ENCODE data around the gene SLC44A1.

Gene SLC44A1

GRCh38 chr9:105306351-105307140 lies 62.1 kb downstream of the SLC44A1 start:
- no peak for DNase-seq

DNA sequence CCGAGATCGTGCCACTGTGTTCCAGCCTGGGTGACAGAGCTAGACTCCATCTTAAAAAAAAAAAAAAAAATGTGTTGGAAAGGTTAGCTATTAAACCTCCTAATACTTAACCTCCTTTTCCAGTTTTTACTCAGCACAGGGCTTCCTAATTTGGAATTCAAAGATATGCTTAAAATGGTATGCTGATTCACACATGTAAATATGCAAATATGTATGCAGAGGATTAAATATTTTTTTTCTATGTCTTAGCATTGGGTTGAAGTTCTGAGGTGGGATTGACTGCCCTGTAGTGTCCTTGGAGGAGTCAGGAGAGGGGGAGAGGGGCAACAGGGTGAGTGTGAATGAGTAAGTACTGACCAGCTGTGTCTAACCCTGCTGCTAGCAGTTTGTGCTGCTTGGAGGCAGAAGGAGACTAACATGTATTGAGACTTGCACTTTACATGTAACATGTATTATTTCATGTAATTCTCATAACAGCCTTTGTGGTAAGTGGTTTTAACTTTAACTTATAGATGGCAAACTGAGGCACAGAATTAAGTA lies 63.2 kb downstream of the SLC44A1 start:
- DNase-seq = no peak

DNA sequence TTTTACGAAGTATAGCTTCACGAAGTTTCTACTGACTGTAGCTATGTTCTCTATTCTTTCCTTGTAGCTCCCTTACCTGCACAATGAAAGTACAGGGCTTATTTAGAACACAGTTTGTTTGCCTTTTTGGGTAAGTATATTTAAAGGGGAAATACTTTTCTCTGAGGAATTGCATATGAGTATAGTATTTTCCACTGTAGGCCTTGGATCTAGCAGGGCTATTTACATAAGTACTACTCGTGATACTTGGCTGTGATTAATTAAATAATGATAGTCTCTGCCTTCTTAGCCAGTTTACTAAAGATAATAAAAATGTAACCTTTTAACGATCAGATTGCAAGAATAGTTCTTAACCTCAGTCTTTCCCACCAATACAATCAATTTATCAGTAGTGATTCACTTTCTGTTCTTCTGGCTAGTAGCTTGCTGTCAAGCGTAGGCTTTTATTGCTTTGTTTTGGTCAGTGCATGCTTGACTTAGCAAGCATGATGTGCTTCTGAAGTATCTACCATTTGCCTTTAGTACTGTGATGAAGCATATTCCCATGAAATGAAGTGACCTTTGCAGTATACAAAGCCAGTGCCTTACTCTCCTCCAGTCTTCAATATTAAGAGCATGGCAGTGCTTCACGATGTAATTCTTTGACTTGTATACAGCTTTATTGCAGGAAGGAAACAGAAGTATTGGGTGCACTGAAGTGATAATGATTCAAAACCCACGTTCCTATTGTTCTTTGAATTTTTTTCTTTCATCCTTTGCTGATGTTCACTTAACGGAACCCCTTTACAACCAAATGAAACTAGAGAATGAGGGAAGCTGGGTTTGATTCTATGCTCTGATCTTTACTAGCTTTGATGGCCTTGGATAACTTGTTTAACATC lies 64.2 kb downstream of the SLC44A1 start:
- no peak for DNase-seq

DNA sequence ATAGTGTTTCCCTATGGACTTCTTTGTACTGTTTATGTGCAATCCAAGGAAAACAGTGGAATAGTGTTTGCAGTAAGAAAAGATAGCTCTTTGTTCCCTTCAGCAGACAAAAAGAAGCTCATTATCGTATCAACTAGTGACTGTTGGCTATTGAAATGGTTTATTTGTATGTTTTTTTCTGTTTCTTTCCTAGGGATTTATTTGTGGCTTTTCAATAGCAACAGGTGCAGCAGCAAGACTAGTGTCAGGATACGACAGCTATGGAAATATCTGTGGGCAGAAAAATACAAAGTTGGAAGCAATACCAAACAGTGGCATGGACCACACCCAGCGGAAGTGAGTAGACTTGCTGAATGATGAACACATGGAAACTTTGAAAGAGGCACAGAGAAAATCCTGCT lies 65.1 kb downstream of the SLC44A1 start:
- no peak for DNase-seq

DNA sequence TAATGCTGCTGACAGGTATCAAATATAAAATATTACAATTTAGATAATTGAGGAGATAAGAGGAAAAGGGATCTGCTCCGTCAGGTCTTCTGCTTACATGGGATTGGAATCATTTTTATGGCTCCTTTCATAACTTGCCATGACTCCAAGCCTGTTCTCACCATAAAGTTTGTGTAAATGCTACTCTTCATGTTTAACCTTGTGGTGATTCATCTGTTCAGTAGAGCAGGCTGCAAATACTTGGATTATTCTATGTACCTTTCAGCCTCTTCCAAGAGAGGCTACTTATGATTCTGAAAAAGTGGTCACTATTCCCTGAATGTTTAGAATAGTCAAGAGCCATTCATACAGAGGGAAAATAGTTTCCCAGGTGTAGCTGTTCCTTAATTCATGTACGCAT lies 66.9 kb downstream of the SLC44A1 start:
- no peak for DNase-seq

DNA sequence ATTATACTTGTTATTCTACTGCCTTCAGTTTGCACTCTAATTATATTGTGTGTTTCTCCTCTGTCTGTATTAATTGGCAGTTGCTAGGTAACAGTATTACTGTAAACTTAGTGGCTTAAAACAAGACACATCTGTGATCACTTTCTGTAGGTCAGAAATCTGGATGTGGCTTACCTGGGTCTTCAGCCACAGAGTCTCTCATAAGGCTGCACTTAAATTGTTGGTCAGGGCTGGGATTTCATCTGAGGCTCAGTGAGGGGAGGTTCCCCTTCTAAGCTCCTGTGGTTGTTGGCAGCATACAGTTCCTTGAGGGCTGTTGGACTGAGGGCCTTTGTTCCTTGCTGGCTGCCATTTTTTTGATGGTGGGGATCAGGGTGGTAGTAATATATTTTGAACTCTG lies 68.8 kb downstream of the SLC44A1 start:
- DNase-seq = no peak

DNA sequence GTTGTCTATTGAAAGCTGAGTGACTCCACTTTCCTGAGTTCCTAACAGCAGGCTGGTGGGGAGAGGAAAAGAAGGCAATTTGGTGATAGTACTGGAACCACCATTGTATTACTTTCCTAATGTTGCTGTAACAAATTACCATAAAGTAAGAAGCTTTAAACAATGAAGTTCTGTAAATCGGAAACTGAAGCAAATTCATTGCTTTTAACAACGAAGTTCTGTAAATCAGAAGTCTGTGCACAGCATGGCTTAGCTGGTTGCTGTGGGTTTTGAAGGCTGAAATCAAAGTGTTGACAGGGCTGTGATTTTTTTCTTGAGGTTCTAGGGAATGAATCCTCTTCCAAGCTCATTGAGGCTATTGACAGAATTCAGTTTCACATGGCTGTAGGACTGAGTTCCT lies 72.3 kb downstream of the SLC44A1 start:
- DNase-seq = no peak

DNA sequence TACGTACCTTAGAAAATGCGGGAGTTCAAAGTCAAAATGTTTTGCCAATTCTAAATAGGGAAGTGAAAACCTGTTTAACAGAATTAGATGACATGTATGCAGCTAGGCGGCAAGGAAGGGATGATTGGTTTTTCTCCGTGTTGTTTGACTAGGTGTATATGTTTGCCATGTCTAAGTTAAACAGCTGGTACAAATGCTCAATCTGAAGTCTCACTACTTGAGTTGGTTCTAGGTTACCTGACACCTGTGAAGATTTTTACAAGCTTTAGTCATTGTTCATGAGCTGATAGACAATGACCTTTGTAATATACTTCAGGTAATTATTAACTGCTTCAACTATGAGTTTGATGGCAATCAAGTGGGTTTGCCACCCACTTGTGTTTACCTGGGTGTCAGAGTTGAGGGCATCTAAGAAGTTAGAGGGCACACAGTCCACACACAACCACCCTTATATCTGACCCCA lies 74.3 kb downstream of the SLC44A1 start:
- no peak for DNase-seq

DNA sequence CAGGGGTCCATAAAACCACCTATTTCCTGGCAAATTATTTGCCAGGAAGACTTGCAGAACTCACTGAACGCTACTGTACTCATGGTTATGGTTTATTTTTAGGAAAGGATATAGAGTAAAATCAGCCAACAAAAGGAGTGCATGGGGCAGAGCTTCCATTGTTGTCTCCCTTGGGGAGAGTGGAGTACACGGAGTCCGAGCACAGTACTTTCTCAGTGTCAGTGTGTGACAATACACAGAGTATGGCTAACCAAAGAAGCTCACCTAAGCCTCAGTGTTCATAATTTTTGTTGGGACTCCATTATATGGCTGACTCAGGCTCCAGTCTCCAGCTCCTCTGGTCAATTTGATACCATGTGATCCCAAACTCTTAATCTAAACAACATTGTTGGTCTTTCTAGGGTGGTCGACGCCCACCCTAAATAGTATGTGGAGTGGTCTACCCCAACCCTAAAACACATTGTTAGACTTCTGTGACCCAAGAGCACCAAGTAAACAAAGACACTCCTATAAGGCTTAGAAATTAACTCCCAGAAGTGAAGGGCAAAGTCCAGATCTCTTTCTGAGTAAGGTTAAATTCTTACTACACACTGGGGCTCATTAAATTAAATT lies 74.9 kb downstream of the SLC44A1 start:
- no peak for DNase-seq

DNA sequence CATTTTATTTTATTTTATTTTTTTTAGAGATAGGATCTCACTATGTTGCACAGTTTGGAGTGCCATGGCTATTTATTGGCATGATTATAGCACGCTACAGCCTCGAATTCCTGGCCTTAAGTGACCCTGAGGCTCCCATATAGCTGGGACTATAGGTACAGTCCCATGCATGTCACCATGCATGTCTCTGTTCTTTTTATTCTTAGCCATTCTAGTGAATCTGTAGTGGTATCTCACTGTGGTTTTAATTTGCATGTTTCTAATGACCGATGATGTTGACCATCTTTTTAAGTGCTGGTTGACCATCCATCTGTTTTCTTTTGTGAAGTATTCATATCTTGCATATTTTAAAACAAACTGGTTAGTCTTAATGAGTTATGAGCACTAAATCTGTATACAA lies 76.1 kb downstream of the SLC44A1 start:
- DNase-seq = no peak

DNA sequence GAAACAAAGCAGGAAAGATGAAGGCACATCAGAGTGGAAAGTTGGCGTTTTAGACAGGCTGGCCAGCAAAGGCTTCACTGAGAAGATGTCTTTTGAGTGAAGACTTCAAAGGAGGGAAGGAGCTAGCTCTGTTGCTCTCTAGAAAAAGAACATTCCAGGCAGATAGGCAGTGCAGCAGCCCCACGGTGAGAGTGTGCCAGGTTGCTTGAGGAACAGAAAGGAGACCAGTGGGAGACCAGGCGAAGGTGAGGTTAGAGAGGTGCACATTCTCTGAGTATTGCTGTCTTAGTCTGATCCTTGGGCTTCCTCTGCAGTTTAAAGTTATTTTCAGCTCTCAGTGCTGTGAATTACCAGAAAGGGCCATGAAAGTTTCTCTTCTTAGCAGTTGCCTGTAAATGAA lies 83.8 kb downstream of the SLC44A1 start:
- DNase-seq = no peak

DNA sequence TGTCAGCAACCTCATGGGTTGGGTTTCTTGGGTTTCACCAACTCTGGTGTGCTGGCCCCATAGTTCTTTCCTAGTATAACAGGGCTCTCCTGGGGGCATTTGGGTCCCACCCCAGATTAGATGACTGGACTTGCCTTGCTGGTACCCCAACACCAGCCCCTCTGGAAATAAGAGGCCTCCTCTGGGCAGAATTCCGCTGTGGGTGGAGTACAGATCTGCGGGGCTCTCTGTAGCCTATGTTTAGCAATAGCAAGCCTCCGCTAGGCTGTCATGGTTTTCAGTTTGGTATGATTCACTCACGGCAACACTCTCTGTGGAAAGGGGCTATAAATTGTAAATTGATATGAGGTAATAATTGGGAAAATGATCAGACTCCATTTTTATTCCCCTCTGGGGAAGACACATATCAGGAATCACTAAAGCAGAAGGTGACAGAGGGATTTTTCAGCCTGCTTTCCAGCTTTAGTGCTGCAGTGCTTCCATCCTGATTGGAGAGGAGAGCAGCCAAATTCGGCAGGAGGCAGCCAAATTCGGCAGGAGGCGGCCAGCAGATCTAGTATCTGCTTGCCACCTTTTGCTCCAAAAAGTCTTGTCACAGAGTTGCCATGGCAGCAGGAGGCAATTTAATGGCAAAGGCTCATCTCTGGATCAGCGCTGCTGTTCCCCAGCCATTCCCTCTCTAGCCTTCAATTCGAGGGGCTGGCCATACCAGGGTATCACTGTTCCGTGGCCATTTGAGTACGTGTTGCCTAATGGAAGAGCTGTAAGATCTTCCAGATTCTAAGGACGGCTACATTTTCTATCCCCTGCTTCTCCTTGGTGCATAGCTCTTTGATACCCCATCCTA lies 84.6 kb downstream of the SLC44A1 start:
- no peak for DNase-seq

GRCh38 chr9:105329719-105330062 lies 85.2 kb downstream of the SLC44A1 start:
- DNase-seq = no peak

- DNase-seq = no peak
Observed at GRCh38 chr9:105330201-105330600, 85.8 kb downstream of the SLC44A1 start.

GRCh38 chr9:105330755-105331154 lies 86.3 kb downstream of the SLC44A1 start:
- no peak for DNase-seq

GRCh38 chr9:105331160-105331559 lies 86.7 kb downstream of the SLC44A1 start:
- DNase-seq = no peak

- no peak for DNase-seq
Observed at GRCh38 chr9:105331755-105332154, 87.3 kb downstream of the SLC44A1 start.

DNA sequence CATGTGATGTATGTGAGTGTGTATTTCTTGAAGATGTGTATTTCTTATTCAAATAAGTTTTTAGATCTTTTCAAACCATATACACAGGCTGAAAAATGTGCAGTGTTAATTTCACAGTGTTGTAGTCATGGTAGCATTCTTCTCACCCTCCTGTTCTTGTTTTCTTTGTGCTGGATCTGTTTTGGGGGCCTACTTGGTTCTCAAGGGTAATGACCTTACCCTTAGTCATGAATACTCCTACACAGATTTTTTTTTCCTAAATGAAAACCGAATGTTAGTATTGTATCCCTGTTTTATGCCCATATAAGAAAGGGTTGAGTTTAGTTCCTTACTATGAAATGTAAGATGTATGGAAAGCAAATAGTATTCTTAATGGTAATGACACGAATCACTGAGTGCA lies 88.0 kb downstream of the SLC44A1 start:
- no peak for DNase-seq

DNA sequence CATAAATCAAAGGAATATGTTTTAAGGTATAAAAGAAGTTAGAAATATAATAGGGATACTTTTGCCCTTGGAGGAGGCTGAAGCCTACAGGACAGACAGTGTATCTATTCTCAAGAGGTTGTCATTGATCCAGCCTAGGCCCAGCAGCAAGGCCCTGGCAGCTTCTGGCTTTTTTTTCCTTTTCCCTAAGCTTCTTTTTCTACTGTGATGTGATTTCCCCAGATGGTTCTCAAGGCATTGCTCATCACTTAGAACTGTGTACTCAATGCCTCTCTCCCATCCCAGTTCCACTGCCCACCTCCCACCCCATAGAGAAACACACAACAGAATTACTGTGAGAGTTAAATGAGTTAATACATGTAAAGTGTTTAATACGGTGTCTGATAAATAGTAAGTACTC lies 88.6 kb downstream of the SLC44A1 start:
- no peak for DNase-seq

GRCh38 chr9:105333811-105334210 lies 89.4 kb downstream of the SLC44A1 start:
- no peak for DNase-seq

- no peak for DNase-seq
Observed at GRCh38 chr9:105338308-105338707, 93.9 kb downstream of the SLC44A1 start.

GRCh38 chr9:105339849-105340248 lies 95.4 kb downstream of the SLC44A1 start:
- no peak for DNase-seq

Measured in NK-92 treated with Interleukin-12 subunit alpha and Interleukin-12 subunit beta, amount 100 ng/mL, for 24 hours (cell line).